ENCODE measurements around the gene MRPL53. TPM values are rescaled to one million over a fixed set of nuclear protein-coding genes. Genes with fewer than 3 reads are reported as not detected.

Gene MRPL53
- total RNA-seq, 1 experiment from 2014 or later = 52.1 TPM

DNA sequence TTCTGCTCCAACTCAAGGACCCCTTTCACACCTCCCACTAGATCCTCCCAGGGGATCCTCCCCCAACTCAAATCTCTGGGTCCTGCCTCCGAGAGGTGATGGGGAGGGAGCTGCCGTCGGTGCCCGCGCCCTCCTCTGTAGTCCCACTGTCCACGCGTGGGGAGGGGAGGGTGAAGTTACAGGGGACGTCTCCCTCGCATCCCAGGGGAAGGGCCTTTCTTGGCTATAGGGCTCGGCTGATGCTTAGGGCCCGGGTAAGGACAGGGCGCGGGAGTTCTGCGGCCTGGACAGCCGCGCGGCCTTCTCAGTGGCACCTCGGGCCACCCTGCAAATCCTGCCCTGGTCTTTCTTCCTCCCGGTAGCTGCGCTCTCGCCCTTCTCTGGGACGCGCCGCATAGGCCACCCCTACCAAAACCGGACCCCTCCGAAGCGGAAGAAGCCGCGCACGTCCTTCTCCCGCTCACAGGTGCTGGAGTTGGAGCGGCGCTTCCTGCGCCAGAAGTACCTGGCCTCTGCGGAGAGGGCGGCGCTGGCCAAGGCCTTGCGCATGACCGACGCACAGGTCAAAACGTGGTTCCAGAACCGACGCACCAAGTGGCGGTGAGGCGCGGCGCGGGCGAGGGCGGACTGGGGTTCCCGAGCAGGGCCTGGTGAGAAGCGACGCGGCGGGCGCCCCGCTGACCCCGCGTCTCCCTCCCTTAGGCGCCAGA is 42.9 kb upstream of the MRPL53 start:
- Mint-ChIP-seq H3K27ac (no peak overlapping the region), H3K4me3 (peak overlapping the region; percentile 65), H3K36me3 (peaks cover 9% of the 10 kb centered on the region), H3K27me3 (ENCODE audit: low read depth) (peaks cover 99% of the 10 kb centered on the region), H3K4me1 (peaks cover 16% of the 10 kb centered on the region), H3K9me3 (peaks cover 8% of the 10 kb centered on the region)
- peak; percentile 12 for ATAC-seq
- DNase-seq (ENCODE audit: low spot score) = peak; percentile 60
- ChIA-PET CTCF (interaction anchor here (0.7 to 1.9 kb wide), 6 partner anchors 8 to 73 kb away, joined by 3 to 8 read pairs (median 4); partner anchors contain the start of genes AUP1, DQX1, HTRA2 and LBX2), POLR2A (interaction anchor here (1.1 to 1.3 kb wide), 2 partner anchors 18 to 72 kb away, joined by 3 to 4 read pairs; no protein-coding TSS in a partner anchor)
- TF ChIP-seq ZNF423 (CRISPR knock-in tag; IDR thresholded peaks at IDR 0.05) (peak; percentile 42; the same call in 1 of the 2 replicates), ZNF317 (CRISPR knock-in tag; IDR thresholded peaks at IDR 0.05; ENCODE audit: borderline replicate concordance, low read depth) (0 out of 2 replicates have a peak, but pooled peaks have one; percentile 36), MXD4 (CRISPR knock-in tag; IDR thresholded peaks at IDR 0.05; ENCODE audit: borderline replicate concordance) (no peak), FOXK1 (CRISPR knock-in tag; IDR thresholded peaks at IDR 0.05) (no peak; the same call in 1 of the 2 replicates), NR2C2 (CRISPR knock-in tag; IDR thresholded peaks at IDR 0.05) (peak; percentile 1; the same call in 1 of the 2 replicates), TEAD1 (CRISPR knock-in tag; IDR thresholded peaks at IDR 0.05) (peak; percentile 37; the same call in 1 of the 2 replicates), ATF1 (CRISPR knock-in tag; IDR thresholded peaks at IDR 0.05) (0 out of 2 replicates have a peak, but pooled peaks have one; percentile 21), TP53 (CRISPR knock-in tag; IDR thresholded peaks at IDR 0.05) (no peak)
- TF ChIP-seq, protein P1, sequence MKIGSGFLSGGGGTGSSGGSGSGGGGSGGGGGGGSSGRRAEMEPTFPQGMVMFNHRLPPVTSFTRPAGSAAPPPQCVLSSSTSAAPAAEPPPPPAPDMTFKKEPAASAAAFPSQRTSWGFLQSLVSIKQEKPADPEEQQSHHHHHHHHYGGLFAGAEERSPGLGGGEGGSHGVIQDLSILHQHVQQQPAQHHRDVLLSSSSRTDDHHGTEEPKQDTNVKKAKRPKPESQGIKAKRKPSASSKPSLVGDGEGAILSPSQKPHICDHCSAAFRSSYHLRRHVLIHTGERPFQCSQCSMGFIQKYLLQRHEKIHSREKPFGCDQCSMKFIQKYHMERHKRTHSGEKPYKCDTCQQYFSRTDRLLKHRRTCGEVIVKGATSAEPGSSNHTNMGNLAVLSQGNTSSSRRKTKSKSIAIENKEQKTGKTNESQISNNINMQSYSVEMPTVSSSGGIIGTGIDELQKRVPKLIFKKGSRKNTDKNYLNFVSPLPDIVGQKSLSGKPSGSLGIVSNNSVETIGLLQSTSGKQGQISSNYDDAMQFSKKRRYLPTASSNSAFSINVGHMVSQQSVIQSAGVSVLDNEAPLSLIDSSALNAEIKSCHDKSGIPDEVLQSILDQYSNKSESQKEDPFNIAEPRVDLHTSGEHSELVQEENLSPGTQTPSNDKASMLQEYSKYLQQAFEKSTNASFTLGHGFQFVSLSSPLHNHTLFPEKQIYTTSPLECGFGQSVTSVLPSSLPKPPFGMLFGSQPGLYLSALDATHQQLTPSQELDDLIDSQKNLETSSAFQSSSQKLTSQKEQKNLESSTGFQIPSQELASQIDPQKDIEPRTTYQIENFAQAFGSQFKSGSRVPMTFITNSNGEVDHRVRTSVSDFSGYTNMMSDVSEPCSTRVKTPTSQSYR (CRISPR knock-in tag; IDR thresholded peaks at IDR 0.05) = peak; percentile 55; the same call in 1 of the 2 replicates
- TF ChIP-seq, protein P2, sequence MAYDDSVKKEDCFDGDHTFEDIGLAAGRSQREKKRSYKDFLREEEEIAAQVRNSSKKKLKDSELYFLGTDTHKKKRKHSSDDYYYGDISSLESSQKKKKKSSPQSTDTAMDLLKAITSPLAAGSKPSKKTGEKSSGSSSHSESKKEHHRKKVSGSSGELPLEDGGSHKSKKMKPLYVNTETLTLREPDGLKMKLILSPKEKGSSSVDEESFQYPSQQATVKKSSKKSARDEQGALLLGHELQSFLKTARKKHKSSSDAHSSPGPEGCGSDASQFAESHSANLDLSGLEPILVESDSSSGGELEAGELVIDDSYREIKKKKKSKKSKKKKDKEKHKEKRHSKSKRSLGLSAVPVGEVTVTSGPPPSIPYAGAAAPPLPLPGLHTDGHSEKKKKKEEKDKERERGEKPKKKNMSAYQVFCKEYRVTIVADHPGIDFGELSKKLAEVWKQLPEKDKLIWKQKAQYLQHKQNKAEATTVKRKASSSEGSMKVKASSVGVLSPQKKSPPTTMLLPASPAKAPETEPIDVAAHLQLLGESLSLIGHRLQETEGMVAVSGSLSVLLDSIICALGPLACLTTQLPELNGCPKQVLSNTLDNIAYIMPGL (CRISPR knock-in tag; IDR thresholded peaks at IDR 0.05) = 0 out of 2 replicates have a peak, but pooled peaks have one; percentile 7
- TF ChIP-seq, protein P3, sequence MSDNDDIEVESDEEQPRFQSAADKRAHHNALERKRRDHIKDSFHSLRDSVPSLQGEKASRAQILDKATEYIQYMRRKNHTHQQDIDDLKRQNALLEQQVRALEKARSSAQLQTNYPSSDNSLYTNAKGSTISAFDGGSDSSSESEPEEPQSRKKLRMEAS (CRISPR knock-in tag; IDR thresholded peaks at IDR 0.05) = no peak; the same call in 1 of the 2 replicates
- TF ChIP-seq, protein P4, sequence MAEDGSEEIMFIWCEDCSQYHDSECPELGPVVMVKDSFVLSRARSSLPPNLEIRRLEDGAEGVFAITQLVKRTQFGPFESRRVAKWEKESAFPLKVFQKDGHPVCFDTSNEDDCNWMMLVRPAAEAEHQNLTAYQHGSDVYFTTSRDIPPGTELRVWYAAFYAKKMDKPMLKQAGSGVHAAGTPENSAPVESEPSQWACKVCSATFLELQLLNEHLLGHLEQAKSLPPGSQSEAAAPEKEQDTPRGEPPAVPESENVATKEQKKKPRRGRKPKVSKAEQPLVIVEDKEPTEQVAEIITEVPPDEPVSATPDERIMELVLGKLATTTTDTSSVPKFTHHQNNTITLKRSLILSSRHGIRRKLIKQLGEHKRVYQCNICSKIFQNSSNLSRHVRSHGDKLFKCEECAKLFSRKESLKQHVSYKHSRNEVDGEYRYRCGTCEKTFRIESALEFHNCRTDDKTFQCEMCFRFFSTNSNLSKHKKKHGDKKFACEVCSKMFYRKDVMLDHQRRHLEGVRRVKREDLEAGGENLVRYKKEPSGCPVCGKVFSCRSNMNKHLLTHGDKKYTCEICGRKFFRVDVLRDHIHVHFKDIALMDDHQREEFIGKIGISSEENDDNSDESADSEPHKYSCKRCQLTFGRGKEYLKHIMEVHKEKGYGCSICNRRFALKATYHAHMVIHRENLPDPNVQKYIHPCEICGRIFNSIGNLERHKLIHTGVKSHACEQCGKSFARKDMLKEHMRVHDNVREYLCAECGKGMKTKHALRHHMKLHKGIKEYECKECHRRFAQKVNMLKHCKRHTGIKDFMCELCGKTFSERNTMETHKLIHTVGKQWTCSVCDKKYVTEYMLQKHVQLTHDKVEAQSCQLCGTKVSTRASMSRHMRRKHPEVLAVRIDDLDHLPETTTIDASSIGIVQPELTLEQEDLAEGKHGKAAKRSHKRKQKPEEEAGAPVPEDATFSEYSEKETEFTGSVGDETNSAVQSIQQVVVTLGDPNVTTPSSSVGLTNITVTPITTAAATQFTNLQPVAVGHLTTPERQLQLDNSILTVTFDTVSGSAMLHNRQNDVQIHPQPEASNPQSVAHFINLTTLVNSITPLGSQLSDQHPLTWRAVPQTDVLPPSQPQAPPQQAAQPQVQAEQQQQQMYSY (CRISPR knock-in tag; IDR thresholded peaks at IDR 0.05) = peak; percentile 91
- TF ChIP-seq, protein P5, sequence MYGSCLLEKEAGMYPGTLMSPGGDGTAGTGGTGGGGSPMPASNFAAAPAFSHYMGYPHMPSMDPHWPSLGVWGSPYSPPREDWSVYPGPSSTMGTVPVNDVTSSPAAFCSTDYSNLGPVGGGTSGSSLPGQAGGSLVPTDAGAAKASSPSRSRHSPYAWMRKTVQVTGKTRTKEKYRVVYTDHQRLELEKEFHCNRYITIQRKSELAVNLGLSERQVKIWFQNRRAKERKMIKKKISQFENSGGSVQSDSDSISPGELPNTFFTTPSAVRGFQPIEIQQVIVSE (CRISPR knock-in tag; IDR thresholded peaks at IDR 0.05; ENCODE audit: borderline replicate concordance) = no peak
- TF ChIP-seq, protein P6, sequence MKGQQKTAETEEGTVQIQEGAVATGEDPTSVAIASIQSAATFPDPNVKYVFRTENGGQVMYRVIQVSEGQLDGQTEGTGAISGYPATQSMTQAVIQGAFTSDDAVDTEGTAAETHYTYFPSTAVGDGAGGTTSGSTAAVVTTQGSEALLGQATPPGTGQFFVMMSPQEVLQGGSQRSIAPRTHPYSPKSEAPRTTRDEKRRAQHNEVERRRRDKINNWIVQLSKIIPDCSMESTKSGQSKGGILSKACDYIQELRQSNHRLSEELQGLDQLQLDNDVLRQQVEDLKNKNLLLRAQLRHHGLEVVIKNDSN (CRISPR knock-in tag; IDR thresholded peaks at IDR 0.05) = peak; percentile 47; the same call in 1 of the 2 replicates
- TF ChIP-seq, protein P7, sequence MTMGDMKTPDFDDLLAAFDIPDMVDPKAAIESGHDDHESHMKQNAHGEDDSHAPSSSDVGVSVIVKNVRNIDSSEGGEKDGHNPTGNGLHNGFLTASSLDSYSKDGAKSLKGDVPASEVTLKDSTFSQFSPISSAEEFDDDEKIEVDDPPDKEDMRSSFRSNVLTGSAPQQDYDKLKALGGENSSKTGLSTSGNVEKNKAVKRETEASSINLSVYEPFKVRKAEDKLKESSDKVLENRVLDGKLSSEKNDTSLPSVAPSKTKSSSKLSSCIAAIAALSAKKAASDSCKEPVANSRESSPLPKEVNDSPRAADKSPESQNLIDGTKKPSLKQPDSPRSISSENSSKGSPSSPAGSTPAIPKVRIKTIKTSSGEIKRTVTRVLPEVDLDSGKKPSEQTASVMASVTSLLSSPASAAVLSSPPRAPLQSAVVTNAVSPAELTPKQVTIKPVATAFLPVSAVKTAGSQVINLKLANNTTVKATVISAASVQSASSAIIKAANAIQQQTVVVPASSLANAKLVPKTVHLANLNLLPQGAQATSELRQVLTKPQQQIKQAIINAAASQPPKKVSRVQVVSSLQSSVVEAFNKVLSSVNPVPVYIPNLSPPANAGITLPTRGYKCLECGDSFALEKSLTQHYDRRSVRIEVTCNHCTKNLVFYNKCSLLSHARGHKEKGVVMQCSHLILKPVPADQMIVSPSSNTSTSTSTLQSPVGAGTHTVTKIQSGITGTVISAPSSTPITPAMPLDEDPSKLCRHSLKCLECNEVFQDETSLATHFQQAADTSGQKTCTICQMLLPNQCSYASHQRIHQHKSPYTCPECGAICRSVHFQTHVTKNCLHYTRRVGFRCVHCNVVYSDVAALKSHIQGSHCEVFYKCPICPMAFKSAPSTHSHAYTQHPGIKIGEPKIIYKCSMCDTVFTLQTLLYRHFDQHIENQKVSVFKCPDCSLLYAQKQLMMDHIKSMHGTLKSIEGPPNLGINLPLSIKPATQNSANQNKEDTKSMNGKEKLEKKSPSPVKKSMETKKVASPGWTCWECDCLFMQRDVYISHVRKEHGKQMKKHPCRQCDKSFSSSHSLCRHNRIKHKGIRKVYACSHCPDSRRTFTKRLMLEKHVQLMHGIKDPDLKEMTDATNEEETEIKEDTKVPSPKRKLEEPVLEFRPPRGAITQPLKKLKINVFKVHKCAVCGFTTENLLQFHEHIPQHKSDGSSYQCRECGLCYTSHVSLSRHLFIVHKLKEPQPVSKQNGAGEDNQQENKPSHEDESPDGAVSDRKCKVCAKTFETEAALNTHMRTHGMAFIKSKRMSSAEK (CRISPR knock-in tag; IDR thresholded peaks at IDR 0.05; ENCODE audit: borderline replicate concordance) = no peak
- TF ChIP-seq, protein P8, sequence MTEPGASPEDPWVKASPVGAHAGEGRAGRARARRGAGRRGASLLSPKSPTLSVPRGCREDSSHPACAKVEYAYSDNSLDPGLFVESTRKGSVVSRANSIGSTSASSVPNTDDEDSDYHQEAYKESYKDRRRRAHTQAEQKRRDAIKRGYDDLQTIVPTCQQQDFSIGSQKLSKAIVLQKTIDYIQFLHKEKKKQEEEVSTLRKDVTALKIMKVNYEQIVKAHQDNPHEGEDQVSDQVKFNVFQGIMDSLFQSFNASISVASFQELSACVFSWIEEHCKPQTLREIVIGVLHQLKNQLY (CRISPR knock-in tag; IDR thresholded peaks at IDR 0.05) = peak; percentile 91

Measured in WTC11 (cell line).